ENCODE data around the gene IL12RB1.

DNA sequence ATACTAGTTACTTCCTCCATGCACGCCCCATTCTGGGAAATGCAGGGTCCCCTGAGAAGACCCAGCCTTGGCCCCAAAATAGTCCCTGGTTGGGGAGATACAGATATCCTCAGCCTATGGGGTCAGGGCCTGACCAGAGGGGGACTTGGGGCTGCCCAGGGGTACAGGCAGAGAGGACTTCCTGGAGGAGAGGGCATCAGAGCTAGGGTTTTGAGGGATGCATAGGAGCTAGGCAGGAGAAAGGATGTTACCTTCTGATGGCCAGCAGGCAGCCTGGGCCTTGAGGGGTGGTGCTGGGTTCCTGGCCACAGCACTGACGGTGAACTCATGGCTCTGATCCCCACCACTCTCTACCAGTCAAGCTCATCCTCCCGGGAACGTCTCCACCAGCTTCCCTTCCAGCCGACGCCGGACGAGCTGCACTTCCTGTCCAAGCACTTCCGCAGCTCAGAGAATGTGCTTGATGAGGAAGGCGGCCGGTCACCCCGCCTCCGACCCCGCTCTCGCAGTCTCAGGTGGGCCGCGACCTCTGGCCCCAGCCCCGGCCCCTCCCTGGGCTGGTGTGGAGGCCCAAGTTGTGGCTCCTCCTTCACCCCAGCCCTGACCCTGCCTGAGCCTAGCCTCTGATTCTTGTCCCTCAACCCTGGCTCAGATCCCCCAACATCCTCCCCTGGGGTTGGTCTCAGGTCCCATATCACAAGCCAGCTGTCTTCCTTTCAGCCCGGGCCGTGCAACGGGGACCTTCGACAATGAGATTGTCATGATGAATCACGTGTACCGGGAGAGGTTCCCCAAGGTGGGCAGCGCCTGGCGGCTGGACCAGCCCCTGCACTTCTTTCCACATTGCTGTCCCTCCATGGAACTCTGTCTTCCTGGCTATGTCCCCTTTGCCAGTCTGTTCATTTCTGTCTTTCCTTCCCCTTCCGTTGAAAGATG, 36.4 kb upstream of the IL12RB1 start:
- TF ChIP-seq SP1 (IDR thresholded peaks at IDR 0.05): no peak
- no peak for TF ChIP-seq FOXA1 (IDR thresholded peaks at IDR 0.05)
- TF ChIP-seq ELF4 (IDR thresholded peaks at IDR 0.05): no peak
- TF ChIP-seq BHLHE40 (IDR thresholded peaks at IDR 0.05; ENCODE audit: borderline replicate concordance): no peak
- TF ChIP-seq FOXM1 (IDR thresholded peaks at IDR 0.05; ENCODE audit: borderline replicate concordance): no peak
- TF ChIP-seq ZNF384 (IDR thresholded peaks at IDR 0.05): no peak
- no peak for TF ChIP-seq TARDBP (IDR thresholded peaks at IDR 0.05)
- TF ChIP-seq L3MBTL2 (conservative IDR thresholded peaks at IDR 0.05): no peak
- no peak for TF ChIP-seq PKNOX1 (IDR thresholded peaks at IDR 0.05)
- no peak for TF ChIP-seq FOXK2 (IDR thresholded peaks at IDR 0.05)
- TF ChIP-seq ARNT (IDR thresholded peaks at IDR 0.05): no peak

Data from HEK293T (cell line).